Left colon (tissue), 2 donors: ENCODE data around the gene PDE7B. TPM values are rescaled to one million over a fixed set of nuclear protein-coding genes. Genes with fewer than 3 reads are reported as not detected.
A peak's percentile ranks its signal among the peaks of the same experiment; 100 is the strongest.

Experiments
- ATAC-seq: fragments of 200-7000 bp; cut with Tn5 transposase; one replicate; pipeline ENCODE4 v1.9.1; 2020; ENCODE audit warnings: mild to moderate bottlenecking, moderate library complexity
- DNase-seq, 2 donors: peaks; one replicate each; pipeline ENCODE4 v3.0.0-alpha.2; 2020
- intact Hi-C, 2 donors: fragments of 100-400 bp; cut with DNase I in 1 of 2; cut with micrococcal nuclease in 1 of 2; formaldehyde crosslinking; loops; one replicate each; pipeline versions ENCODE4 v1.11.2 to v1.14.0; 2022; cut with DNase I, micrococcal nuclease
- total RNA-seq, 2 donors: library from RNA; stranded (reverse); fragmentation: NEBNext Ultra II Directional; extraction: Animal tissue kit (Norgen Biotek cat#: 25700); gene quantifications; one replicate each; pipeline ENCODE4 v1.2.1, GENCODE V29; 2021
- donor health status: DM: no; HTN: no; CAD: no.
- donor health status: DM: yes; HTN: yes; CAD: no.

PDE7B gene
- total RNA-seq, 2 donors from 2014 or later: 1.4 to 2.5 TPM

DNA sequence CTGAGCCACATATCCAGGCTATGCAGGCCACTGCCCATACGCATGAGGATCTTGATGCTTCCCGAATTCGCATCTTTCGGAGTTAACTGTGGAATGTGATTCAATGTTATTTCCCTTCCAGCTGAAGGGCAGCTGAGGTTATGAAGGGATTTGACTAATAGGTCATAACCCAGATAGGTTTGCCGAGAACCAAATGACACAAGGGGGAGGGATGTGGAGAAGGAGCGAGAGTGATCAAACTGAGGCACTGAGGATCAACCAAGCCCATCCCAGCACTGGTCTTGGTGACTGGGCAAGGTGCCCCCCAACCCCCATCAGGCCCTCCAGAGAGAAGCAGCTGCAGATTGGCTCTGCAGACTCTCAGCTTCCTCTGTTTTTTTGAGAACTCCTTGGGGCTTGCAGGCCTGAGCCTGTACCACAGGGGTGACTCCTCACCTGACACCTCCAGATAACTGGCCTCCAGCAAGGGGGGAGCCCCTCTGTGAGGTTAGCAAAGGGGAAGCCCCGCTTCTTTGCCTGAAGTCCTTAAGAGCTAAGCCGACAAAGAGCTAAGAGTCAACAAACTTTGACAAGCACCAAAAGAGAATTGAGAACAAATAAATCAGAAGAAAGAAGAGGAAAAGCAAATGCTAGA lies 185.9 kb downstream of the PDE7B start:
- peak in 1 of 2 donors; percentile 25 for DNase-seq
- intact Hi-C loops: no loop called here
- no peak for ATAC-seq

DNA sequence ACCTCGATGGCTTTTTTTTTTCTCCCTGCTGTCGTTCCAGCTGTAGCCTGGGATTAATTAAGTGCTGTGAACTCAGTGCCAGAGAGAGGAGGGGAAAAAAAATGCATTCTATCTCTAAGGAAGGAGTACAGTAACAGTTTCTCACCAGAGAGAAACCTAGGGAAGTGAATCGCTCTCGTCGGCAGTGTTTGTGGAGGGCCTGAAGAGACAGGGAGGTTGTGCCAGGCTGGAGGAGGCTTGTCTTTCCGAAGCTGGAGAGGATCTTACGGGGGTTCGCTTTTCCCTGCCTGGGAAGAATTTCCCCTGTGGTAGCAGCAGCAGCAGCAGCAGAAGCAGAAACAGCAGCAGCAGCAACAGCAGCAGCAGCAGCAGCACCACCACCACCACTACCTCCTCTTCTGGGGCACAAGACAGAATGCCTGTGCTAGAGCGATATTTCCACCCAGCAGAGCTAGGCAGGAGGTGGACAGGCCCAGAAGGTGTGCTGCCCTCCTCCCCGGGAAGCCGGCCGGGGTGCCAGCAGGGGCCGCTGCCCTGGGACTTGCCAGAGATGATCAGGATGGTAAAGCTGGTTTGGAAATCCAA lies 186.5 kb downstream of the PDE7B start:
- DNase-seq (no peak), ATAC-seq (no peak)
- intact Hi-C loops: no loop called here

DNA sequence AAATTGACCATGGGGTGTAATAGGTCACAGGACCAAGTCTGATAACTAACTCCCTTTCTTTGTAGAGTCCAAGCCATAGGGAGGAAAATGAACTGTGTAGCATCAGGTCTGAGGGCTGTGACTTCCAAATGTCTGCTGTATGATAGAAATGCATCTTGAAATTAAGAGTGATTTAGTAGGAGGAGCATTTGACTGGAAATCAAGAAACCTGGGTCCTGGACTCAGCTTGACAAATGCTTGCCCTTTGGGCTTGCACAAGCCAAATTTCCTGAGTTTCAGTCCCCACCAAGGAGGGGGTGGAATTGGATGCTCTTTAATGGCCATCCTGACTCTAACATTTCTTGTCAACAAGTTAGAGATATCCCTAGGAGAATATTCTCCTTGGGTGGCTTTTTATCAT lies 187.0 kb downstream of the PDE7B start:
- no peak for ATAC-seq
- intact Hi-C loops: no loop called here
- no peak for DNase-seq

DNA sequence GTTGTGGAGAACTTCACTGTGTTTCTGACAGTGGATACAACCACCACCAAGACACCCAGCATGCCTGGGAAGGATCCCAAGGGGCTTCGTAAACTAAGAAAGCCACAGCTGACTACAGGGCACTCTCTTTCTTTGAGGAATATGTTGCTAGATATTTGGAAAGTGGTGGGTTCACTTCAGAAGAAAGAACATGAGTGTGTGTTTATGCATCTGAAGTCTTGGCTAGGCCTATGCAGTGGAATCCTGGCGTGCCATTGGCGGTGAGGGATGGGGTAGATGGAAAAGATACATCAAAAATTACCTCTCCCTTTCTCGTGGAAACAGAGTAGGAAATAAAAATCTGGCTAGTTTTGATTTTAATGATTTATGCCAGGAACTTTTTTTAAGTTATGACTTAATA lies 187.7 kb downstream of the PDE7B start:
- intact Hi-C loops: no loop called here
- ATAC-seq (no peak), DNase-seq (no peak)

DNA sequence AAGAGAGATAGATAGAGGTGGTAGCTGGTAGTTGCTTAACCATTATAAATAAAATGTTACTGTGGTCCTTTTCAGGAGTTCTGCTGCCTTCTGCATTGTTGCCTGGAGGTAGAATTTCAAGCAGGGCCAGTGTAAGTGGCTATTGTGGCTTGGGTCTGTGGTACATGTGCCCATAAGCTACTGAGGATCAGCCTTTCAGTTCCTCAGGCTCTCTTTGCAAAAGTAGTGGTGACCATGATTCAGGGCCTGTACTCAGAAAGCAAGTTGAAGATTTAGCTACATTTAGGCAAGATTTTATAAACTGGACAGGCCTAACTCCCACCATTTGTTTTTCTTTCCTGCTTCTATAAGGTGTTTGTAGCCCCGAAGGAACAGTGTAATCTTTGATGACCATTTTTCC lies 199.0 kb downstream of the PDE7B start:
- DNase-seq (no peak), ATAC-seq (no peak)
- intact Hi-C loops: no loop called here

DNA sequence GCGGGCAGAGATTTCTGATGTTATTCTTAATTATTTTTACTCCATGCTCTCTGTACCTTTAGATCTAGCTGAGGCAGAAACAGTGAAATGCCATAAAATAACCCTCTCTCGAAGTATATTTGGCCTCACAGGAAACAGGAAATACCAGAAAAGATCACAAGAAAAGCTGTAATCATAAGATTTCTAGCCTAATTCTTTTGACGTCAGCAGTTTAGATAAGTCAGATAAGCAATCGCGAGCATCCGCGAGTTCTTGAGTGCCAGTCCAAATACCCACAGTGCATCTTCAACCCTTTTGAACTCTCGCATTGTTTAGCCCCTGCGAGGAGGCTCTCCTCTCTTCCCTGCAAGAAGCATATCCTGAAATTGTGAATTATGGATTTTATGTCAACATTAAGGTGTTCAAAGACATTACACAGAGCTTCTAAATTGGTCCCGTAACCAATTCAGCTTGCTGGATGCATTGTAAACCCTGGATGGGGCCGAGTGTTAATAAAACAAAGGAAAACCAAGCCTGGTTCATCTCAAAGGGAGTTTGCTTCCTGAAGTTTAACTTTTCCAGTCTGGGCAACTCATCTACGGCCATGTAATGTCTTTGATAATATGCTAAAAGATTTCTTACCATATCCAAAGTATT lies 199.8 kb downstream of the PDE7B start:
- intact Hi-C loops: no loop called here
- ATAC-seq (no peak), DNase-seq (no peak)

DNA sequence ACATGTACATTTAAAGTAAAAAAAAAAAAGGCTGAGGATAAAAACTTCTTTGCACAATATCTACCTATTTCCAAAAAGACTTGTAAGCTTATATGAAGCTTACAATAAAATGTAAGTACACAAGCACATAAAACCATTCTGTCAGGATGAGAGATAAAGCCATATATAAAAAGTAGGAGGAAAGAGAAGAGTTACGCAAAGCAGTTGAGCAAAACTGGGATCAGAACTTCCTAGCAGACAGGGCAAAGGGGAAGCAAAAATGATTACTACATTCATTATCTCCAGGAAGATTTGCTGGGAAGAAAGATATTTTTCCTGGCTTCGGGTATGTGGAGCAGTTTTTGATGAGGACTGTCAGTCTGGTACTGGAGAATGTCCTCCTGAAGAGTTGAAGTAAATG lies 200.5 kb downstream of the PDE7B start:
- intact Hi-C loops: no loop called here
- DNase-seq (no peak), ATAC-seq (no peak)

DNA sequence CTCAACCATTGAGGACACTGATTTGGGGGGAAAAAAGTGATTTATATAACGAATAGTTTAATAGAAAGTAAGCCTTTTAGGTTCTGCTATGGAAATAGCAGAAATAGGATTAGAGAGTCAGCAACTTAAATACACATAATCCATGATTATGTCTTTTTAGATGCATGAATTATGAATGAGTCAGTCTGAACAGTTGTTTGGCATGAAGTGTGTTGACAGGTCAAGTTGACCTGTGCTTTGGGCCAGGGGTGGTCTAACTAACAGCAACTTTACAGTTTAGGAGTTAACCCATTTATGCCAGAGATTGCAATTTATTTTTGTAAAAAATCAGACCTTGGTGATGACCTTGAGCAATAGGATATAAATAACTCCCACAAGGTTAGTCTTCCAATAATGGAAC lies 207.4 kb downstream of the PDE7B start:
- DNase-seq (no peak), ATAC-seq (no peak)
- intact Hi-C loops: no loop called here

DNA sequence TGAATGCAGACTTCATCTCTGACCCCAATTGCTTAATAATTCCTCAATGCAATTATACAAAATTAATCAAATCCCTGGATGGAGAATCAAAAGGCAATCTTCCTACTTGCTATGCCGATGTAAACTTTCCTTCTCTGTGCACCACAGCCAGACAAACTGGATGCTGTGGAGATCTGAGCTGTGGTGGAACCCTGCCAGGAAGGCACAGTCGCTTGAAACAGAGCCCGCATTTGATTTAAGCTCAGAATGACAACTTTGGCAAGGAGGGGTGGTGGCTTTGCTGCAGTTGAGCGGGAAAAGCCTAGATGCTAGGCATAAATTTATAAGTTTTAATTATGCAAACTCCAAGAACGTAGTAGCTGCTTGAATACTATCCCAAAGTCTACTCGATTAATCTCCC lies 207.8 kb downstream of the PDE7B start:
- ATAC-seq (no peak), DNase-seq (no peak)
- intact Hi-C loops: no loop called here

DNA sequence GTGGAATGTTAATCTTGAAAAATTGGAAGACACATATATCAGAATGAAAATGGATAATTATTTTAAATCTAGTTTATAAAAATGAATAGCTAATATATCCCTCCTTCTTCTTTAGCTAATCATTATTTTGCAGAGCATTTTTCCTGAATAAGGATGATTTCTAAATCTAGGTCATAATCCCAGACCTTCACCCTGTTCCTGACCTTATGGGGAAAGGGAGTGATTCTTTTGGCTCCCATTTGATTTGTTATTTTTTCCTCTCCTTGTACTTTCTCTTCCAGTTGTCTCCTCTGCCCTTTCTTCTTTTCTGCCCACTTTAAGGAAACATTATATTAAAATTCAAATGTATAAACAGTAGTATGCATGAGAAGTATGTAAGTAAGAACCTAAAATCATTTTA lies 208.6 kb downstream of the PDE7B start:
- intact Hi-C loops: no loop called here
- no peak for DNase-seq
- ATAC-seq: no peak

DNA sequence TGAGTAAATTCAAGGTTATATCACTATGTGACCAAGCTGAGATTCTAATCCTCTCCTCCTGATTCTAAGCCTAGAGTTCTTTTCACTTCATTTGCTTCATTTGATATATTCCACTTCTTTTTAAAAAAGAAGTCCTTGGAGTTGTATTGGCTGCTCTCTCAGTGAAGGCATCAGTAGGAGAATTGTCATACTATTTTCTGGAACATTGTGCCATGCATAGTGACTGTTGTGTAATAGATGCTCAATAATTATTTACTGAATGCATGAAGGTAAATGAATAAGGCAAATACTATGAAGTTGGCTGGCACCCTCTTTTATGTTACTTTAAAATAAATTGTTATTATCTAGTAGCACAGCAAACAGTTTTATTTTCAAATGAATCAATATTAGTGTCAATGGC lies 209.3 kb downstream of the PDE7B start:
- no peak for ATAC-seq
- intact Hi-C loops: no loop called here
- no peak for DNase-seq

DNA sequence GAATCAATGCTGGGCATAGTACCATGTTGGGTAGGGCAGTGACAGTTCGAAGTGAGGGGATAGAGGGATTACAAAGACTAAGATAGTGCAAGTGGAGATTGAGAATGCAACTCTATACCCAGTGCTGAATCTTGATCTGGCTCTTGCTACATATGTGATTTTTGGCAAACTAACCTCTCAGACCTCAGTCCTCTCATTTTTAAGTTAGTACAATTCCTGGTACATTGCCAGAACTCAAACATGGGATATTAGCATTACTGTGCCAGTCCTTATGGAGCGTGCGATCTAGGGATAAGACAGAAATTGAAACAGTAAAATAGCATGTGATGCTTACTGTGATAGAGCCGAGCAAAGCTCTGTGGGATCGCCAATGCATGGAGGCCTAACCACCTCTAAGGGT lies 210.2 kb downstream of the PDE7B start:
- DNase-seq (no peak), ATAC-seq (no peak)
- intact Hi-C loops: no loop called here

DNA sequence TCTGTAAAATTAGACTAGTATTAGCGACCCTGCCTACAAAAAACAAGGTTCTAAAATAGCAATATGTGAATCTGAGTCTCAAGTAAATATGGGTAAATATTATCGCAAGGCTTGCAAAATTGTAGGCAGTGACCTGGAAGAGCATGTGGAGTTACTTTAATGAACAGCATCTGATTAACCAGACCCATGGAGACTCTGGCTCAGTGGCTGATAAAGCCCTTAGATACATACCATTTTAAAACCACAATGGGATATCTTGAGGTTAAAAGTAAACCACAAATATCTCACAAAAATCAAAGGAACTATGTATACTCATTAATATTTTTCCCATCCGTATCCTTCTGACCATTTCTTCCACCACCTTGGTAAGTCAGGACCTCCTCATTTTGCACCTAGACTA lies 211.6 kb downstream of the PDE7B start:
- DNase-seq: no peak
- ATAC-seq: no peak
- intact Hi-C loops: no loop called here

DNA sequence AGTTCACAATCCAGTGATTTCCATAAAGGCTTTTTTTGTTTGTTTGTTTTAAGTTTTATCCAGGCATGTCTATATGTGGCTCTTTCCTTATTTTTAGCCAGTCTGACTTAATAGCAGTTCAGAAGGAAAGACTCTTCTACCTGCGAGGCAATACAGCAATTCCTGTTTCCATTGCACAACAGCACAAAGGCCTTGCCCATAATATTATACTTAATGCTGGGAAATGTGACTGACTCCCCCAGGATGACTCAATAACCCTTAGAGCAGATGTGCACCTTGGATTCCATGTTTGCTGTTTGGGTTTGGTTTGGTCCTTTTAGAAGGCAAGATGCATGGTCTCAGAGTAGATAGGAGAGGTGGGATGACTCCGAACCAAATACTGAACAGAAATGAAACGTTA lies 214.5 kb downstream of the PDE7B start:
- no peak for DNase-seq
- no peak for ATAC-seq
- intact Hi-C loops: no loop called here

DNA sequence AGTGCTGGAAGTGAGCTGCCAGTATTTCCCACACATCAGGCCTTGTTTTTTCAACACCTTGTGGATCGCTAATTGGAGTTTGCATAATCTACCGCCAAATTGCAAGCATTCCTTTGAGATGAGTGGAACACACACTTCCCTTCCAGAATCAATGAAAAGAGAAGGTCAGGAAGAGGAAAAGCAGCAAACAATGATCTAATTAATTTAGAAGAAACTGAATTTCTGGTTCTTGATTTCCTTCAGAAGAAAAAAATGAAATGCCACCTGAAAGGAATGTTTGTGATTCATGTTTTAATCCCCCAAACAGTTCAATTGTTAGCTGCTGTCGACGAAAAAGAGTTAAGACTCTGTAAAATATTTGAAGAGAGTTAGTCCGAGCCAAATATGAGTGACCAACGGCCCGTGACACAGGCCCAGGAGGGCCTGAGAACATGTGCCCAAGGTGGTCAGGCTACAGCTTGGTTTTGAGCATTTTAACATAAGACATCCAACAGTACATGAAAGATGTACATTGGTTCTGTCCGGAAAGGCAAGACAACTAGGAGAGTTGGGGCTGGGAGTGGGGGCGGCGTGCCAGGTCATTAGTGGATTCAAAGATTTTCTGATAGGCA lies 216.3 kb downstream of the PDE7B start:
- intact Hi-C loops: no loop called here
- DNase-seq (no peak), ATAC-seq (no peak)

DNA sequence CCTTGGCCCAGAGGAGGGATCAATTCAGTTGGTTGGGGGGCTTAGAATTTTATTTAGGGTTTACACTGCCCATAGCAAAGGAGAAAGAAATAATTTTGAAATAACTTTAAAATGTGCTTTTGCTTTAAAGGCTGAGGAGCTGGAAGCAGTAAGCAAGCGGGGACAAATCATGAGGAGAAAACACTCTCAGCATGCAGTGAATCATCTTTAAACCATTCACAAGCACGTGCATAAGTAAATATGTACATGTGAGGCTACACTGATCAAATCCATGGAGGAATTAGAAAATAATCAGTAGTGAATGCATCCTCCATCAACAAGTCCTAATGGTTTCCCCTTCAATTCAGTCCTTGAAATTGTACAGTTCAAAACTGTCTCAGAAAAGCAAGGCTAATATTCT lies 217.6 kb downstream of the PDE7B start:
- no peak for DNase-seq
- ATAC-seq: no peak
- intact Hi-C loops: no loop called here

DNA sequence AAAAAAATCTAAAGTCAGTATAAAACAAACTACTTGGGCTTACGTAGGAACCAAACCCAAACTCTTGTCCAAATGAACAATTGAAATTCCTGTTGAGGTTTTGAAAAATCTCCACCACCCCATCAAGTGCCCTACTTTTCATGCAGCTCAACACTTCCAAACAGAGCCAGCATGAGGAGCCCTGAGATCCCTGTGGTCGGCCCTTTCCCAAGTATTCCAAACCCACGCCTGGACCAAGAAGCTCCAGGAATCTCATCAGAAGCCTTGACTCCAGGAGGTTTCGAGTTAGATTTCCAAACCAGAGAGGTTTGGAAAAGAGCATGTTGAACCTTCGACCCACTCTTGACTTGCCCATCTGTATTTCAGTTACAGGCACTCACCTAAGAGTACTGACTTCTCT lies 219.3 kb downstream of the PDE7B start:
- intact Hi-C loops: no loop called here
- DNase-seq (no peak), ATAC-seq (no peak)

DNA sequence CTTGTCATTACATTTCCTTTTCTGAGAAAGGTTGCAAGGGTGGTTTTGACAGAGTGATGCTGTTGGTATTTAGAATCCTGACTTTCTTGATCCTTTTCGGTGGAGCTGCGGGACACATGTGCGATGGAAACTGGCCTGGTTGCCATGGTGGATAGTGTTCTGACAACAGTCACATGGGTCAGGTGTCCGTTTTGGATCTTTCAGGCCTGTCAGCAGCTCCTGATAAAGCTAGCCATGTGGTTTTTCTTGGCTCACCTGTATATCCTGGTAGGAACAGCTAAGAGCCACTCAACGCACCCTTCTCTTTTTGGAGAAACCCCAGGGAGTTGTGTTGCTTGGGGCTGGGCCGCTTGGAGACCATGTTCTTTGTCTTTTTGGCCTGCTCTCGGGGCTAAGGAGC lies 221.2 kb downstream of the PDE7B start:
- intact Hi-C loops: no loop called here
- DNase-seq (no peak), ATAC-seq (no peak)

DNA sequence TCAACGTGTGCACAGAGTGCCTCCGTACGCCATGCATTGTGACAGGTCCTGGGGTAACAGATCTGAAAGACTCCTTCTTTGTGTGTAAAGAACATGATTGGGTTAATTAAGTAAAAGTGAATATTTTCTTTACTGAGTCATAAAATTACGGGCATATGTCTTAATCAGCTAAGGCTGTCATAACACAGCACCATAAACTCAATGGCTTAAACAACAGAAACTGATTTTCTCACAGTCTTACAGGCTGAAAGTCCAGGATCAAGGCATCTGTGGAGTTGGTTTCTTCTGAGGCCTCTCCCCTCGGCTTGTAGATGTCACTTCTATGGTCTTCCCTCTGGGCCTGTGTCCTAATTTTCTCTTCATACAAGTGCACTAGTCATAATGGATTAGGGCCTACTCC lies 221.7 kb downstream of the PDE7B start:
- DNase-seq (no peak), ATAC-seq (no peak)
- intact Hi-C loops: no loop called here

DNA sequence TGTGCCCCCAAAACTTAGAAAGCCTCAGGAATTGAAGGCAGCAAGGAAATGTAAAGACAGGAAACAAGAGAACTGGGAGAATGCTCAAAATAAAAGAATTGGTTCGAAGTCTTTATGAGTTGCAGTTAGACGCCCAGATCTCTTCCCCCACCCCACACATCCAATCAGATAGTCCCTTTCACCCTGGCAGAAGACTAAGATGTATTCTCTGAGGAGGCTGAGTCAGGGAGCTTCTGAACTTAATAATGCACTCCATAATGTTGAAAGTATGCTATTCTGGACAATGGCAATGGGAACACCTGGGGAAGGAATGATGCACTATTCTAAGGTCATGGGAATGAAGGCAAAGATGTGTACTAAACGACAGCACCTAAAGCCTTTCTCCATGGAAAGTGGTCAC lies 225.0 kb downstream of the PDE7B start:
- no peak for ATAC-seq
- intact Hi-C loops: no loop called here
- no peak for DNase-seq
